Activated T-helper 17 cell treated with anti-CD3 and anti-CD28 coated beads, Interleukin-2, amount 50 U/mL, for 72 hours (primary cell): Measurements from ENCODE around the gene BBX. TPM values are rescaled to one million over a fixed set of nuclear protein-coding genes. Genes with fewer than 3 reads are reported as not detected.
A peak's percentile ranks its signal among the peaks of the same experiment; 100 is the strongest.

ENCODE experiments used
- ATAC-seq: fragments of 150-1000 bp; cut with Tn5 transposase; replicated peaks from 2 replicates; pipeline ENCODE4 v1.10.0; 2021; ENCODE audit warnings: mild to moderate bottlenecking, moderate library complexity
- H3K27ac Mint-ChIP-seq: one replicate; pipeline ENCODE4 v1.8.0; 2022; ENCODE audit warnings: mixed read lengths
- H3K27me3 Mint-ChIP-seq: one replicate; pipeline ENCODE4 v1.8.0; 2022; ENCODE audit warnings: mixed read lengths
- H3K36me3 Mint-ChIP-seq: one replicate; pipeline ENCODE4 v1.8.0; 2022; ENCODE audit warnings: low read depth, mild to moderate bottlenecking, mixed read lengths
- H3K4me1 Mint-ChIP-seq: one replicate; pipeline ENCODE4 v1.8.0; 2022; ENCODE audit warnings: mixed read lengths
- H3K4me3 Mint-ChIP-seq: one replicate; pipeline ENCODE4 v1.8.0; 2022; ENCODE audit warnings: mild to moderate bottlenecking, mixed read lengths
- H3K9me3 Mint-ChIP-seq: one replicate; pipeline ENCODE4 v1.8.0; 2022; ENCODE audit warnings: mixed read lengths
- total RNA-seq, 2 donors: library from RNA; stranded (reverse); gene quantifications; one replicate each; pipeline ENCODE4 v1.2.3, GENCODE V29; 2022

Gene BBX
- total RNA-seq, 2 donors from 2014 or later = 29.3 to 32.8 TPM

DNA sequence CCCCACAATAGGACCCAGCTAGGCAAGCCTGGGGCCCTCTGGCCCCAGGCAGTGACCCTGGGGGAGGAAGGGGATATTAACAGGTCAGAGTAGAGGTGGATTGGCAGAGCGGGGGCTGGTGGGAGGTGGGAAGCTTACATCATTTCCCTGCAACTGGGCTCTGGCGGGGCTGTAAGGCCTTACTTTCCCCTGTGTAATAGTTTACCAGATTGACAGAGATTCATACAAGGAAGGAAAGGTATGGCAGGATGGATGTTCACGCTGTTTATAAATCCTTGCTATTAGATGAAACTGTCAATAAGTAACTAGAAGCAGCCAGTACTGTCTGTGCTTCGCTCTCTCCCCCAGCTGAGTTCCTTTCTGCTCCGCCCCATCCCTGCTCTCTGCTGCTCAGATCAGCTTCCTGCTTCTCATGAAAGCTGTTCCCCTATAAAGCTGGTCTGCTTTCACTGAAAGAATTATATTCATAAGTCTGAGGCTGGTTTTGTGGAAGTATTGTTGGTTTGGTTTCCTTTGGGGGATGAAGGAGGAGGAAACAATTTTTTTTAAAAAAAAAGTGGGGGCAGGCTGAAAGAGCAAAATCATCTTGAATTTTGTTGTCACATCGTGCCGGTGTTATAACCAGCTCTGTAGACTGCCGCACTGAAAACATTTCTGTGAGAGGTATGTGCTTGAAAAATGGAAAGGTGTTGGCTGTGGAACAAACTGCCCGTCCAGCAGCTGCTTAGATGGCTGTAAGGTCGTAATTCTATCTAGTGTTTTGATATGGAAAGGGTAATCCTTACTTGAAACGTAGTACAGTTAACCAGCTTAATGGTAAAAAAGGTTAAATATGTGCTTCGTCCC is 76.4 kb downstream of the BBX start:
- peak; percentile 94 for ATAC-seq
- no peaks in the 10 kb centered on the region for H3K36me3 Mint-ChIP-seq
- H3K4me1 Mint-ChIP-seq = peaks cover 33% of the 10 kb centered on the region

GRCh38 chr3:107599772-107600145 is 77.0 kb downstream of the BBX start:
- Mint-ChIP-seq H3K9me3 (no peaks in the 10 kb centered on the region), H3K36me3 (no peaks in the 10 kb centered on the region), H3K27me3 (no peaks in the 10 kb centered on the region), H3K4me3 (peak overlapping the region; percentile 90), H3K27ac (peak overlapping the region; percentile 95), H3K4me1 (peaks cover 30% of the 10 kb centered on the region)
- no peak for ATAC-seq

More for the DNA sequence above, 76.4 kb downstream of the BBX start:
- peak overlapping the region; percentile 90 for H3K4me3 Mint-ChIP-seq
- peak overlapping the region; percentile 95 for H3K27ac Mint-ChIP-seq
- H3K27me3 Mint-ChIP-seq = no peaks in the 10 kb centered on the region
- H3K9me3 Mint-ChIP-seq = no peaks in the 10 kb centered on the region

DNA sequence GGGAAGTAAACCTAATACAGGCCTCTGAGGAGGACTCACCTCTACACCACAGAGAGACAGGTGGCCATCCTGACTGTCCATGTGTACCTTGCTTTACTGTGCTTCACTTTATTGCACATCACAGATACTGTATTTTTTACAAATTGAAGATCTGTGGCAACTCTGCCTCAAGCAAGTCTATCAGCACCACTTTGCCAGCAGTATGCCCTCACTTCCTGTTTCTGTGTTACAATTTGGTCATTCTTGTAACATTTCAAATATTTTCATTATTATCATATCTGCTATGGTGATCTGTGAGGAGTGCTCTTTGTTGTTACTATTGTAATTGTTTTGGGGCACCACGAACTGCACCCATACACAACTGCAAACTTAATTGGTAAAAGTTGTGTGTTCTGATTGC is 78.0 kb downstream of the BBX start:
- no peak for ATAC-seq
- Mint-ChIP-seq H3K27ac (peak overlapping the region; percentile 41), H3K27me3 (no peaks in the 10 kb centered on the region), H3K4me3 (peak overlapping the region; percentile 90), H3K4me1 (peaks cover 34% of the 10 kb centered on the region), H3K9me3 (no peaks in the 10 kb centered on the region), H3K36me3 (no peaks in the 10 kb centered on the region)

GRCh38 chr3:107604057-107604822 is 81.5 kb downstream of the BBX start:
- Mint-ChIP-seq H3K9me3 (no peaks in the 10 kb centered on the region), H3K36me3 (peaks cover 19% of the 10 kb centered on the region), H3K4me1 (peaks cover 21% of the 10 kb centered on the region), H3K4me3 (no peak overlapping the region), H3K27me3 (no peaks in the 10 kb centered on the region), H3K27ac (no peak overlapping the region)
- peak; percentile 34 for ATAC-seq

- H3K27me3 Mint-ChIP-seq = no peaks in the 10 kb centered on the region
- H3K4me3 Mint-ChIP-seq = no peak overlapping the region
- ATAC-seq = no peak
- peaks cover 16% of the 10 kb centered on the region for H3K4me1 Mint-ChIP-seq
- peaks cover 13% of the 10 kb centered on the region for H3K9me3 Mint-ChIP-seq
- H3K27ac Mint-ChIP-seq = no peak overlapping the region
- peaks cover 45% of the 10 kb centered on the region for H3K36me3 Mint-ChIP-seq
These were observed 89.2 kb downstream of the BBX start for GRCh38 chr3:107611775-107612469.

DNA sequence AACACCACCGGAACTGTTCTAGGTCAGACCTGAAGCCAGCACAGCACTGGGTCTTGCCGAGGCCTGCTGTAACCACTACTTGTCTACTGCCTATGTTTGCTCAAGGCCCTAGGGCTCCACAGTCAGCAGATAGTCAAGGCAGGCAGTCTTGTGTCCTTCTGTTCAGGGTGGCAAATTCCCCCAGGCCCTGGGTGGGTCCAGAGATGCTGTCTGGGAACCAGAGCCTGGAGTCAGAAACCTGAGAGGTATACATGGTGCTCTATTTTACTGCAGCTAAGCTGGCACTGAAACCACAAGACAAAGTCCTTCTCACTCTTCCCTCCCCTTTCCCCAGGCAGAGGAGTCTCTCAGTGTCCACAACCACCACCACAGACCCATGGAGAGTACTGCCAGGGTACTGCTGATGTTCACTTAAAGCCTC is 89.9 kb downstream of the BBX start:
- ATAC-seq = no peak
- H3K9me3 Mint-ChIP-seq = peaks cover 13% of the 10 kb centered on the region
- H3K4me3 Mint-ChIP-seq = no peak overlapping the region
- H3K27me3 Mint-ChIP-seq = no peaks in the 10 kb centered on the region
- H3K4me1 Mint-ChIP-seq = peaks cover 21% of the 10 kb centered on the region
- peaks cover 37% of the 10 kb centered on the region for H3K36me3 Mint-ChIP-seq
- no peak overlapping the region for H3K27ac Mint-ChIP-seq

GRCh38 chr3:107619549-107619948 is 96.8 kb downstream of the BBX start:
- no peaks in the 10 kb centered on the region for H3K36me3 Mint-ChIP-seq
- H3K27me3 Mint-ChIP-seq = no peaks in the 10 kb centered on the region
- ATAC-seq = peak; percentile 37
- H3K4me3 Mint-ChIP-seq = no peak overlapping the region
- H3K27ac Mint-ChIP-seq = peak overlapping the region; percentile 41
- peaks cover 38% of the 10 kb centered on the region for H3K4me1 Mint-ChIP-seq
- no peaks in the 10 kb centered on the region for H3K9me3 Mint-ChIP-seq

DNA sequence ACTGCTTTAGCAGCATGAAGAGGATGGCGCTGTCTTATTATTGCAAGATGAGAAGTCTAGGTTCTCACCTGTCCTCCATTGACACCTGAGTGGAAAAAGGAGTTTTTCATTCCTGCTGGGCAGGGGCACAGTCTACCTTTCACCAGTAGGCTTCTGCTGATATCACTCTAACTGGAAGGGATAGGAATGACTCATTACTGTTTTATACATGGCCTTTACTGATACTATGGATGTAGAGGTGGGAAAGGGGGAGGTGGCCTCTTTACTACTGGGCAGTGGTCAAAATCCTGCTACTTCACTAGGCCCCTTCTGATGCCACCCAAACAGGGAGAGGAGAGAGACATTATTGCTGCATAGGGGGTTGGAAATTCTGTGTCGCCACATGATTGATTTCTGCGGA is 97.8 kb downstream of the BBX start:
- Mint-ChIP-seq H3K27me3 (no peaks in the 10 kb centered on the region), H3K36me3 (no peaks in the 10 kb centered on the region), H3K27ac (peak overlapping the region; percentile 41), H3K4me3 (no peak overlapping the region), H3K9me3 (no peaks in the 10 kb centered on the region), H3K4me1 (peaks cover 33% of the 10 kb centered on the region)
- peak; percentile 29 for ATAC-seq

- no peaks in the 10 kb centered on the region for H3K36me3 Mint-ChIP-seq
- no peaks in the 10 kb centered on the region for H3K9me3 Mint-ChIP-seq
- H3K4me3 Mint-ChIP-seq = no peak overlapping the region
- no peaks in the 10 kb centered on the region for H3K27me3 Mint-ChIP-seq
- peaks cover 33% of the 10 kb centered on the region for H3K4me1 Mint-ChIP-seq
- H3K27ac Mint-ChIP-seq = peak overlapping the region; percentile 41
- no peak for ATAC-seq
These were observed 98.7 kb downstream of the BBX start for GRCh38 chr3:107621465-107621864.

- Mint-ChIP-seq H3K4me3 (no peak overlapping the region), H3K27me3 (no peaks in the 10 kb centered on the region), H3K36me3 (no peaks in the 10 kb centered on the region), H3K4me1 (peaks cover 18% of the 10 kb centered on the region), H3K27ac (no peak overlapping the region), H3K9me3 (no peaks in the 10 kb centered on the region)
- ATAC-seq = no peak
These were observed 105.3 kb downstream of the BBX start for GRCh38 chr3:107627962-107628542.

DNA sequence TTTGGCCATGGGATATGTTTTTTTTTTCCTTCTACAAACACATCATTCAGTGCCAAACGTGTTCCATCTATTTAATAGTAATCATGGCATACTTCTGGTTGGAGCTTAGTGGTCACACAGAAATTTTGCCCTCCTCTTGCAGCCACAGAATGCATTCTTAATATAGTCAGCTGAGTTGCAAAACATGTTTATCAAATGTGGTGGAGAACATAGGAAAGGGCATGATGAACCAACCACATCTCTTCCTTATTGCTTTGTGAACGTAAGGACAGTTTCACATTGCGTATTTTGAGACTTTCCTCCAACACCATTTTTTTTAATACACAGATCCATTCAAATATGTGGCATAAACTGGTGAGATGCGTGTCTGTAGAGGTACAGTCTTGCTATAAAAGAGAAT is 106.8 kb downstream of the BBX start:
- peaks cover 24% of the 10 kb centered on the region for H3K4me1 Mint-ChIP-seq
- H3K4me3 Mint-ChIP-seq = no peak overlapping the region
- H3K27ac Mint-ChIP-seq = no peak overlapping the region
- no peaks in the 10 kb centered on the region for H3K36me3 Mint-ChIP-seq
- H3K27me3 Mint-ChIP-seq = no peaks in the 10 kb centered on the region
- H3K9me3 Mint-ChIP-seq = no peaks in the 10 kb centered on the region
- no peak for ATAC-seq

GRCh38 chr3:107630779-107631178 is 108.0 kb downstream of the BBX start:
- Mint-ChIP-seq H3K27me3 (no peaks in the 10 kb centered on the region), H3K36me3 (no peaks in the 10 kb centered on the region), H3K27ac (no peak overlapping the region), H3K9me3 (no peaks in the 10 kb centered on the region), H3K4me3 (no peak overlapping the region), H3K4me1 (peaks cover 24% of the 10 kb centered on the region)
- ATAC-seq = peak; percentile 51

- Mint-ChIP-seq H3K4me1 (peaks cover 16% of the 10 kb centered on the region), H3K36me3 (no peaks in the 10 kb centered on the region), H3K9me3 (no peaks in the 10 kb centered on the region), H3K4me3 (no peak overlapping the region), H3K27ac (no peak overlapping the region), H3K27me3 (no peaks in the 10 kb centered on the region)
- no peak for ATAC-seq
These were observed 109.8 kb downstream of the BBX start for GRCh38 chr3:107632576-107632975.

GRCh38 chr3:107633327-107634098 is 110.8 kb downstream of the BBX start:
- ATAC-seq = peak; percentile 29

More at GRCh38 chr3:107633327-107634098, 110.8 kb downstream of the BBX start:
- Mint-ChIP-seq H3K36me3 (no peaks in the 10 kb centered on the region), H3K27ac (no peak overlapping the region), H3K4me1 (peaks cover 16% of the 10 kb centered on the region), H3K27me3 (no peaks in the 10 kb centered on the region), H3K9me3 (no peaks in the 10 kb centered on the region), H3K4me3 (no peak overlapping the region)
